GM19238 (cell line): ENCODE results near the gene UMOD.
A peak's percentile ranks its signal among the peaks of the same experiment; 100 is the strongest.

ENCODE experiments used
- DNase-seq: peaks from one replicate; pipeline ENCODE4 v3.0.0; 2011; ENCODE audit warnings: low spot score; ENCODE audit not compliant: insufficient read length

Gene UMOD

GRCh38 chr16:20352615-20353014 lies at the start of gene UMOD:
TSS of gene UMOD (minus strand) at chr16:20352715. CDS start at chr16:20350737, 1,978 bp downstream.
- no peak for DNase-seq

- no peak for DNase-seq
Measured at GRCh38 chr16:20401475-20402016, 49.0 kb upstream of the UMOD start.

GRCh38 chr16:20401066-20401465 lies 48.6 kb upstream of the UMOD start:
- no peak for DNase-seq

GRCh38 chr16:20399185-20399584 lies 46.7 kb upstream of the UMOD start:
- DNase-seq = no peak

- DNase-seq = no peak
Measured at GRCh38 chr16:20398603-20399002, 46.1 kb upstream of the UMOD start.

GRCh38 chr16:20397468-20398074 lies 45.1 kb upstream of the UMOD start:
- DNase-seq = no peak

- no peak for DNase-seq
Measured at GRCh38 chr16:20396846-20397467, 44.4 kb upstream of the UMOD start.

GRCh38 chr16:20395946-20396345 lies 43.4 kb upstream of the UMOD start:
- no peak for DNase-seq

- DNase-seq = no peak
Measured at GRCh38 chr16:20393801-20394577, 41.5 kb upstream of the UMOD start.

GRCh38 chr16:20391045-20391444 lies 38.5 kb upstream of the UMOD start:
- no peak for DNase-seq

- no peak for DNase-seq
Measured at GRCh38 chr16:20388854-20389253, 36.3 kb upstream of the UMOD start.

- DNase-seq = no peak
Measured at GRCh38 chr16:20387978-20388377, 35.5 kb upstream of the UMOD start.

GRCh38 chr16:20385844-20386832 lies 33.6 kb upstream of the UMOD start:
- peak; percentile 36 for DNase-seq

- peak; percentile 47 for DNase-seq
Measured at GRCh38 chr16:20383106-20384029, 30.9 kb upstream of the UMOD start.

- no peak for DNase-seq
Measured at GRCh38 chr16:20382202-20382948, 29.9 kb upstream of the UMOD start.

GRCh38 chr16:20380782-20381181 lies 28.3 kb upstream of the UMOD start:
- no peak for DNase-seq

GRCh38 chr16:20377181-20377580 lies 24.7 kb upstream of the UMOD start:
- no peak for DNase-seq

- DNase-seq = no peak
Measured at GRCh38 chr16:20372701-20373100, 20.2 kb upstream of the UMOD start.

- no peak for DNase-seq
Measured at GRCh38 chr16:20369452-20370054, 17.0 kb upstream of the UMOD start.
